Measurements from ENCODE around the gene THAP10. TPM values are rescaled to one million over a fixed set of nuclear protein-coding genes. Genes with fewer than 3 reads are reported as not detected.
A peak's percentile ranks its signal among the peaks of the same experiment; 100 is the strongest.

THAP10 gene
- total and polyA plus RNA-seq, 9 of the 15 experiments (the other 6 are each of a cell fraction or from before 2014, with no cell fraction given): 0.04 to 0.28 (median 0.09) TPM; not detected in 3

GRCh38 chr15:70866982-70867641 lies 25.1 kb downstream of the THAP10 start (continued):
- TF ChIP-seq, protein P1, sequence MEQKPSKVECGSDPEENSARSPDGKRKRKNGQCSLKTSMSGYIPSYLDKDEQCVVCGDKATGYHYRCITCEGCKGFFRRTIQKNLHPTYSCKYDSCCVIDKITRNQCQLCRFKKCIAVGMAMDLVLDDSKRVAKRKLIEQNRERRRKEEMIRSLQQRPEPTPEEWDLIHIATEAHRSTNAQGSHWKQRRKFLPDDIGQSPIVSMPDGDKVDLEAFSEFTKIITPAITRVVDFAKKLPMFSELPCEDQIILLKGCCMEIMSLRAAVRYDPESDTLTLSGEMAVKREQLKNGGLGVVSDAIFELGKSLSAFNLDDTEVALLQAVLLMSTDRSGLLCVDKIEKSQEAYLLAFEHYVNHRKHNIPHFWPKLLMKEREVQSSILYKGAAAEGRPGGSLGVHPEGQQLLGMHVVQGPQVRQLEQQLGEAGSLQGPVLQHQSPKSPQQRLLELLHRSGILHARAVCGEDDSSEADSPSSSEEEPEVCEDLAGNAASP (IDR thresholded peaks at IDR 0.05): no peak
- no peak for TF ChIP-seq ZNF23 (CRISPR knock-in tag; IDR thresholded peaks at IDR 0.05)
- no peak for TF ChIP-seq SREBF1 (IDR thresholded peaks at IDR 0.05; ENCODE audit: borderline replicate concordance, low read depth, low read length)
- TF ChIP-seq, protein P2, sequence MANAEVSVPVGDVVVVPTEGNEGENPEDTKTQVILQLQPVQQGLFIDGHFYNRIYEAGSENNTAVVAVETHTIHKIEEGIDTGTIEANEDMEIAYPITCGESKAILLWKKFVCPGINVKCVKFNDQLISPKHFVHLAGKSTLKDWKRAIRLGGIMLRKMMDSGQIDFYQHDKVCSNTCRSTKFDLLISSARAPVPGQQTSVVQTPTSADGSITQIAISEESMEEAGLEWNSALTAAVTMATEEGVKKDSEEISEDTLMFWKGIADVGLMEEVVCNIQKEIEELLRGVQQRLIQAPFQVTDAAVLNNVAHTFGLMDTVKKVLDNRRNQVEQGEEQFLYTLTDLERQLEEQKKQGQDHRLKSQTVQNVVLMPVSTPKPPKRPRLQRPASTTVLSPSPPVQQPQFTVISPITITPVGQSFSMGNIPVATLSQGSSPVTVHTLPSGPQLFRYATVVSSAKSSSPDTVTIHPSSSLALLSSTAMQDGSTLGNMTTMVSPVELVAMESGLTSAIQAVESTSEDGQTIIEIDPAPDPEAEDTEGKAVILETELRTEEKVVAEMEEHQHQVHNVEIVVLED (CRISPR knock-in tag; IDR thresholded peaks at IDR 0.05): no peak
- no peak for TF ChIP-seq FOXK1 (CRISPR knock-in tag; IDR thresholded peaks at IDR 0.05; ENCODE audit: borderline replicate concordance)
- 0 out of 2 replicates have a peak, but pooled peaks have one; percentile 7 for TF ChIP-seq C11orf30 (IDR thresholded peaks at IDR 0.05; ENCODE audit: low read depth)
- TF ChIP-seq KAT8 (IDR thresholded peaks at IDR 0.05; ENCODE audit: low read depth): no peak
- TF ChIP-seq DIDO1 (tag; IDR thresholded peaks at IDR 0.05; ENCODE audit: low read depth): no peak
- TF ChIP-seq ZNF740 (CRISPR knock-in tag; IDR thresholded peaks at IDR 0.05): no peak
- no peak for TF ChIP-seq ZNF740 (tag; IDR thresholded peaks at IDR 0.05)
- TF ChIP-seq HNRNPH1 (optimal IDR thresholded peaks at IDR 0.05; ENCODE audit: low read depth, low read length): no peak
- TF ChIP-seq KDM5B (IDR thresholded peaks at IDR 0.05; ENCODE audit: insufficient replicate concordance, low read depth, low read length): no peak
- TF ChIP-seq RFX1 (IDR thresholded peaks at IDR 0.05): no peak
- no peak for TF ChIP-seq ZBTB34 (CRISPR knock-in tag; IDR thresholded peaks at IDR 0.05)
- TF ChIP-seq NFE2 (IDR thresholded peaks at IDR 0.05; ENCODE audit: low read depth): peak; percentile 62

All from K562 (cell line).